Panc1 (cell line): ENCODE measurements around the gene CPLX3.

Source experiments
- POLR2AphosphoS5 ChIP-seq: IDR thresholded peaks from 2 replicates; pipeline ENCODE4 v1.6.1; 2012; ENCODE audit warnings: mild to moderate bottlenecking, low read depth, low read length, moderate library complexity
- REST ChIP-seq, 2 experiments: IDR thresholded peaks; 2 replicates each; pipeline ENCODE4 v1.6.1; 2011 to 2012; ENCODE audit warnings: low read depth in 2 of 2, control low read depth in 1 of 2, low read length in 1 of 2, mild to moderate bottlenecking in 1 of 2, moderate library complexity in 1 of 2; ENCODE audit not compliant: insufficient read depth in 1 of 2
- SIN3A ChIP-seq: IDR thresholded peaks from 2 replicates; pipeline ENCODE4 v1.6.1; 2012; ENCODE audit warnings: low read depth, mild to moderate bottlenecking, low read length, moderate library complexity, borderline replicate concordance; ENCODE audit not compliant: insufficient read depth
- TCF7L2 ChIP-seq: IDR thresholded peaks from 2 replicates; pipeline ENCODE4 v1.6.1; 2011; ENCODE audit warnings: mild to moderate bottlenecking, low read depth, low read length, inconsistent platforms
- TF ChIP-seq, protein P1 (sequence below): fragments of 450-650 bp; IDR thresholded peaks from 2 replicates; pipeline ENCODE4 v1.5.1; 2017; ENCODE audit warnings: mild to moderate bottlenecking

- TF ChIP-seq, protein P1, sequence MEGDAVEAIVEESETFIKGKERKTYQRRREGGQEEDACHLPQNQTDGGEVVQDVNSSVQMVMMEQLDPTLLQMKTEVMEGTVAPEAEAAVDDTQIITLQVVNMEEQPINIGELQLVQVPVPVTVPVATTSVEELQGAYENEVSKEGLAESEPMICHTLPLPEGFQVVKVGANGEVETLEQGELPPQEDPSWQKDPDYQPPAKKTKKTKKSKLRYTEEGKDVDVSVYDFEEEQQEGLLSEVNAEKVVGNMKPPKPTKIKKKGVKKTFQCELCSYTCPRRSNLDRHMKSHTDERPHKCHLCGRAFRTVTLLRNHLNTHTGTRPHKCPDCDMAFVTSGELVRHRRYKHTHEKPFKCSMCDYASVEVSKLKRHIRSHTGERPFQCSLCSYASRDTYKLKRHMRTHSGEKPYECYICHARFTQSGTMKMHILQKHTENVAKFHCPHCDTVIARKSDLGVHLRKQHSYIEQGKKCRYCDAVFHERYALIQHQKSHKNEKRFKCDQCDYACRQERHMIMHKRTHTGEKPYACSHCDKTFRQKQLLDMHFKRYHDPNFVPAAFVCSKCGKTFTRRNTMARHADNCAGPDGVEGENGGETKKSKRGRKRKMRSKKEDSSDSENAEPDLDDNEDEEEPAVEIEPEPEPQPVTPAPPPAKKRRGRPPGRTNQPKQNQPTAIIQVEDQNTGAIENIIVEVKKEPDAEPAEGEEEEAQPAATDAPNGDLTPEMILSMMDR = no peak
- TF ChIP-seq POLR2AphosphoS5 (no peak), TCF7L2 (no peak), REST (IDR thresholded peaks at IDR 0.05; ENCODE audit: insufficient read depth in 1 of 2, low read depth in 2 of 2, low read length in 1 of 2) (no peak), SIN3A (no peak)
Measured at GRCh38 chr15:74808078-74808839, 18.2 kb upstream of the CPLX3 start.
